ENCODE results near the gene KLRF1. TPM values are rescaled to one million over a fixed set of nuclear protein-coding genes. Genes with fewer than 3 reads are reported as not detected.

KLRF1 gene
- total RNA-seq, 4 donors from 2014 or later, result not detected

DNA sequence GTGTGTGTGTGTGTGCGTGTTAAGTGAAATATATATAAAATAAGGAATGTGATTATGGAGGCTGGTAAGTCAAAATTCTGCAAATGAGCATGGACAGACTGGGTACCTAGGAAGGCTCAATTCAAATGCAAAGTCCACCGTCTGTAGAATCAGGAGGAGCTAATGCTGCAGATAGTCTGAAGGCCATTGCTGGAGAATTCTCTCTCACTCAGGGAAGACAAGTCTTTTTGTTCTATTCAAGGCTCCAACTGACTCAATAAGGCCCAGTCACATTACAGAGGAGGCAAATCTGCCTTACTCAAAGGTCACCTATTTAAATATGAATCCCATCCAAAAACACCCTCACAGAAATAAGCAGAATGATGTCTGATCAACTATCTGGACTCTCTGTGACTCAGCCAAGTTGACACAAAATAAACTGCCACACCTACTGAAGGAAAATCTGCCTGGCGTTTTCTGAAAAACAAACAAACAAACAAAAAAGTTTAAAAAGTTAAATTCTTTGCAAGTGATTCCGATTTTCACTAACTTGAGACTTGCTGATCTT lies 53.3 kb downstream of the KLRF1 start:
- no peak overlapping the region for H3K27ac ChIP-seq
- in situ Hi-C loops (cut with MboI; ENCODE audit: low sequenced_read_pairs in 4 of 4) (no loop called here), intact Hi-C loops (cut with DNase I; ENCODE audit: low total_unique reads) (no loop called here)
- H3K4me1 ChIP-seq, result no peaks in the 10 kb centered on the region
- TF ChIP-seq POLR2A (IDR thresholded peaks at IDR 0.05), result no peak
- TF ChIP-seq, protein P1, sequence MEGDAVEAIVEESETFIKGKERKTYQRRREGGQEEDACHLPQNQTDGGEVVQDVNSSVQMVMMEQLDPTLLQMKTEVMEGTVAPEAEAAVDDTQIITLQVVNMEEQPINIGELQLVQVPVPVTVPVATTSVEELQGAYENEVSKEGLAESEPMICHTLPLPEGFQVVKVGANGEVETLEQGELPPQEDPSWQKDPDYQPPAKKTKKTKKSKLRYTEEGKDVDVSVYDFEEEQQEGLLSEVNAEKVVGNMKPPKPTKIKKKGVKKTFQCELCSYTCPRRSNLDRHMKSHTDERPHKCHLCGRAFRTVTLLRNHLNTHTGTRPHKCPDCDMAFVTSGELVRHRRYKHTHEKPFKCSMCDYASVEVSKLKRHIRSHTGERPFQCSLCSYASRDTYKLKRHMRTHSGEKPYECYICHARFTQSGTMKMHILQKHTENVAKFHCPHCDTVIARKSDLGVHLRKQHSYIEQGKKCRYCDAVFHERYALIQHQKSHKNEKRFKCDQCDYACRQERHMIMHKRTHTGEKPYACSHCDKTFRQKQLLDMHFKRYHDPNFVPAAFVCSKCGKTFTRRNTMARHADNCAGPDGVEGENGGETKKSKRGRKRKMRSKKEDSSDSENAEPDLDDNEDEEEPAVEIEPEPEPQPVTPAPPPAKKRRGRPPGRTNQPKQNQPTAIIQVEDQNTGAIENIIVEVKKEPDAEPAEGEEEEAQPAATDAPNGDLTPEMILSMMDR (IDR thresholded peaks at IDR 0.05 in 4 of 5, conservative IDR thresholded peaks at IDR 0.05 in 1 of 5), result no peak
- H3K9me3 ChIP-seq, result no peaks in the 10 kb centered on the region
- no peaks in the 10 kb centered on the region for H3K27me3 ChIP-seq
- no peaks in the 10 kb centered on the region for H3K36me3 ChIP-seq
- no peak overlapping the region for H3K4me3 ChIP-seq
- ATAC-seq (no peak), DNase-seq (no peak)

DNA sequence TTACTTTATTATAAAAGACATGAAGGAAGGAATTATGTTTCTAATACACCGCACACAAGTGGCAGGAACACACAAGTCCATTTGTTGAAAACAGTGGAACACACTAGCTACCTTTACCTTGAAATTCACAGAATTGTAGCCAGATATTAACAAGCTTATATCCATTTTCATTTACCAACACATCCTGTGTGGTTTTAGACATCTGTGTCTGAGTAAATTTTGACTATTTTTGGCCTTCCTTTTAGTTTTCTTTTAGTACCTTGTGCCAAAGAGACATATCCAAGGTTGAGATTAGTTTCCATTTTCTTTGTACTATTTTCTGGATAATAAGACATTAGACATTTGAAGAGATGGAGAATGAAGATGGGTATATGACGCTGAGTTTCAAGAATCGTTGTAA lies 54.0 kb downstream of the KLRF1 start, which contains the start of gene KLRF2:
Gene KLRF2, plus strand, starts transcription at position 244 of the 400 bp plus-strand sequence. Its CDS starts 107 bp downstream, at position 351.
- no peak within 1 kb of the TSS for H3K27ac ChIP-seq
- DNase-seq (no peak), ATAC-seq (no peak)
- intact Hi-C loops (cut with DNase I; ENCODE audit: low total_unique reads), result no loop called here
- no peaks in the 10 kb centered on the region for H3K9me3 ChIP-seq
- H3K4me1 ChIP-seq, result no peaks in the 10 kb centered on the region
- H3K27me3 ChIP-seq, result no peaks in the 10 kb centered on the region
- H3K36me3 ChIP-seq, result no peaks in the 10 kb centered on the region
- in situ Hi-C loops (cut with MboI; ENCODE audit: low sequenced_read_pairs in 4 of 4), result no loop called here
- H3K4me3 ChIP-seq, result no peak within 1 kb of the TSS
- TF ChIP-seq, protein P1 (IDR thresholded peaks at IDR 0.05 in 4 of 5, conservative IDR thresholded peaks at IDR 0.05 in 1 of 5), result no peak
- no peak for TF ChIP-seq POLR2A (IDR thresholded peaks at IDR 0.05)

- Histone ChIP-seq H3K27ac (no peak overlapping the region), H3K27me3 (no peaks in the 10 kb centered on the region), H3K36me3 (no peaks in the 10 kb centered on the region), H3K4me3 (no peak overlapping the region), H3K4me1 (no peaks in the 10 kb centered on the region), H3K9me3 (no peaks in the 10 kb centered on the region)
- intact Hi-C loops (cut with DNase I; ENCODE audit: low total_unique reads), result no loop called here
- in situ Hi-C loops (cut with MboI; ENCODE audit: low sequenced_read_pairs in 4 of 4), result no loop called here
- ATAC-seq (no peak), DNase-seq (no peak)
- TF ChIP-seq POLR2A (IDR thresholded peaks at IDR 0.05), result no peak
These were observed 54.7 kb downstream of the KLRF1 start for GRCh38 chr12:9881988-9882387.

GRCh38 chr12:9883175-9883574 lies 55.9 kb downstream of the KLRF1 start:
- in situ Hi-C loops (cut with MboI; ENCODE audit: low sequenced_read_pairs in 4 of 4), result no loop called here
- ATAC-seq, result no peak

DNA sequence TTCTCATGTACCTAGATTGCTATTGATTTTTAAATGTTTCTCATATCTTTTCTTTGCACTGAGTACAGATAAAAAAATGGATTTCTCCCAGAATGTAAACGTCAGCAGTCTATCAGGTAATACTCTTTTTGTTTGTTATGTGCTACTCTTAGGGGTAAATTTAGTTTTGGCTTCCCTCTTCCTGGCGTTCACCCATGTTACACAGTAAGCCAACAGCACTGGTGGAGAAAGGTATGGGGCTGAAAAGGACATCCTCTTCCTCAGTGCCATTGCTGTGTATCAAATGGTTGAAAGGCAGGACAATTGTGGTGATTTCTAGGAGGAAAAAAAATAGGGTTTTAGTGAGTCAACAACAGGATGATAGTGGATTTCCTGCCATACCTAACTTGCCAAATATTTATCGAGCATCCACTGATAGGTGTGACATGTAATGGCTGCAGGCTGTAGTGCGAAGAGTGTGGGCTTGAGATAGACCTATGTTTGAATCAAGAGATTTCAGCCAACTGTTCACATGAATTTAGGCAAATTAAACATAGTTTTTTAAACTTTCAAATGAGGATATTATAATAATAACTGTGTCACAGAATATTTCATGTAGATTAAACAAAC lies 61.5 kb downstream of the KLRF1 start:
- no peaks in the 10 kb centered on the region for H3K9me3 ChIP-seq
- in situ Hi-C loops (cut with MboI; ENCODE audit: low sequenced_read_pairs in 4 of 4) (no loop called here), intact Hi-C loops (cut with DNase I; ENCODE audit: low total_unique reads) (no loop called here)
- TF ChIP-seq POLR2A (IDR thresholded peaks at IDR 0.05), result no peak
- TF ChIP-seq, protein P1 (IDR thresholded peaks at IDR 0.05 in 4 of 5, conservative IDR thresholded peaks at IDR 0.05 in 1 of 5), result no peak
- no peak for DNase-seq
- H3K27ac ChIP-seq, result no peak overlapping the region
- no peak for ATAC-seq
- no peaks in the 10 kb centered on the region for H3K27me3 ChIP-seq
- H3K4me1 ChIP-seq, result no peaks in the 10 kb centered on the region
- no peak overlapping the region for H3K4me3 ChIP-seq
- no peaks in the 10 kb centered on the region for H3K36me3 ChIP-seq

More at GRCh38 chr12:9883175-9883574, 55.9 kb downstream of the KLRF1 start:
- no peak for DNase-seq
- no peaks in the 10 kb centered on the region for H3K4me1 ChIP-seq
- no peaks in the 10 kb centered on the region for H3K9me3 ChIP-seq
- H3K36me3 ChIP-seq, result no peaks in the 10 kb centered on the region
- intact Hi-C loops (cut with DNase I; ENCODE audit: low total_unique reads), result no loop called here
- H3K4me3 ChIP-seq, result no peak overlapping the region
- TF ChIP-seq POLR2A (IDR thresholded peaks at IDR 0.05), result no peak
- TF ChIP-seq, protein P1 (IDR thresholded peaks at IDR 0.05 in 4 of 5, conservative IDR thresholded peaks at IDR 0.05 in 1 of 5), result no peak
- H3K27ac ChIP-seq, result no peak overlapping the region
- H3K27me3 ChIP-seq, result no peaks in the 10 kb centered on the region

Other genes starting within 250 kb of the KLRF1 start
- gene KLRB1, start 219.6 kb upstream of the KLRF1 start, total RNA-seq, result 1 to 10 TPM in 1 of 4 donors, not detected in 3; 1.0 TPM
- 1 to 10 TPM in 1 of 4 donors, under 1 TPM in 3; 0.29 to 2.1 (median 0.58) TPM for gene CLEC2D, start 157.8 kb upstream of the KLRF1 start, total RNA-seq
- not detected for gene CLECL1, start 94.4 kb upstream of the KLRF1 start, total RNA-seq
- under 1 TPM in 3 of 4 donors, not detected in 1; 0.41 to 0.72 (median 0.51) TPM for gene CD69, start 66.6 kb upstream of the KLRF1 start, total RNA-seq
- gene CLEC2B, start 41.9 kb downstream of the KLRF1 start, total RNA-seq, result 10 to 100 TPM in 2 of 4 donors, 1 to 10 TPM in 2; 3.1 to 14.4 (median 10.7) TPM
- not detected for gene KLRF2, start 54.0 kb downstream of the KLRF1 start, total RNA-seq
- not detected for gene CLEC2A, start 104.9 kb downstream of the KLRF1 start, total RNA-seq
- gene CLEC12A, start 143.9 kb downstream of the KLRF1 start, total RNA-seq, result under 1 TPM in 2 of 4 donors, not detected in 2; 0.49 to 0.98 TPM
- gene CLEC1B, start 171.6 kb downstream of the KLRF1 start, total RNA-seq, result under 1 TPM in 1 of 4 donors, not detected in 3; 0.53 TPM
- not detected for gene CLEC12B, start 183.1 kb downstream of the KLRF1 start, total RNA-seq
- gene CLEC9A, start 203.2 kb downstream of the KLRF1 start, total RNA-seq, result not detected